Hepatocyte (in vitro differentiated cells): ENCODE results near the gene TSHZ1. TPM values are rescaled to one million over a fixed set of nuclear protein-coding genes. Genes with fewer than 3 reads are reported as not detected.

Source experiments
- DNase-seq: peaks from one replicate; pipeline ENCODE4 v3.0.0-alpha.2; 2016; ENCODE audit warnings: low spot score
- H2AFZ ChIP-seq: fragments of 200-600 bp; sonication (generic); 2 replicates; pipeline ENCODE4 v1.6.0; 2016; ENCODE audit warnings: antibody characterized with exemption, mild to moderate bottlenecking
- H3K27ac ChIP-seq: fragments of 200-600 bp; sonication (generic); 2 replicates; pipeline ENCODE4 v1.5.1; 2016; ENCODE audit warnings: mild to moderate bottlenecking
- H3K27me3 ChIP-seq: fragments of 200-600 bp; sonication (generic); 2 replicates; pipeline ENCODE4 v1.6.1; 2016
- H3K36me3 ChIP-seq: fragments of 200-600 bp; sonication (generic); replicated peaks from 2 replicates; pipeline ENCODE4 v1.5.1; 2016; ENCODE audit warnings: low read depth; ENCODE audit not compliant: insufficient read depth
- H3K4me1 ChIP-seq: fragments of 200-600 bp; sonication (generic); 2 replicates; pipeline ENCODE4 v1.5.1; 2016; ENCODE audit warnings: mild to moderate bottlenecking, moderate library complexity; ENCODE audit not compliant: insufficient read depth
- H3K4me2 ChIP-seq: fragments of 200-600 bp; sonication (generic); 2 replicates; pipeline ENCODE4 v1.6.0; 2016
- H3K4me3 ChIP-seq: fragments of 200-600 bp; sonication (generic); 2 replicates; pipeline ENCODE4 v1.5.1; 2016; ENCODE audit warnings: mild to moderate bottlenecking
- H3K79me2 ChIP-seq: fragments of 200-600 bp; sonication (generic); 2 replicates; pipeline ENCODE4 v1.6.0; 2017; ENCODE audit warnings: mild to moderate bottlenecking
- H3K9me2 ChIP-seq: fragments of 200-600 bp; sonication (generic); replicated peaks from 2 replicates; pipeline ENCODE4 v1.6.0; 2017; ENCODE audit warnings: mild to moderate bottlenecking; ENCODE audit not compliant: insufficient read depth
- H3K9me3 ChIP-seq: fragments of 200-600 bp; sonication (generic); 2 replicates; pipeline ENCODE4 v1.5.1; 2016; ENCODE audit warnings: low read depth, mild to moderate bottlenecking
- H4K20me1 ChIP-seq: fragments of 200-600 bp; sonication (generic); 2 replicates; pipeline ENCODE4 v1.6.0; 2016; ENCODE audit warnings: mild to moderate bottlenecking; ENCODE audit not compliant: insufficient read depth, poor library complexity, severe bottlenecking
- EZH2 ChIP-seq: fragments of 200-600 bp; sonication (generic); IDR thresholded peaks from 2 replicates; pipeline ENCODE4 v1.6.1; 2016; ENCODE audit warnings: antibody characterized with exemption, mild to moderate bottlenecking, borderline replicate concordance
- EZH2phosphoT487 ChIP-seq: fragments of 200-600 bp; sonication (generic); IDR thresholded peaks from one replicate; pipeline ENCODE4 v1.6.1; 2018; ENCODE audit warnings: antibody characterized with exemption, mild to moderate bottlenecking, low read depth, moderate library complexity; ENCODE audit not compliant: unreplicated experiment, severe bottlenecking
- WGBS: methylation state at CpG from one replicate; pipeline ENCODE4 v1.1.6; 2016; ENCODE audit warnings: low lambda C conversion rate; ENCODE audit errors: missing lambda C conversion rate; 5-methylcytosine and 5-hydroxymethylcytosine counted together
- polyA plus RNA-seq: library from polyadenylated mRNA; unstranded; fragments of >200 nt; fragmentation: Nextera tagmentation; extraction: Ambion mirVana; gene quantifications from 2 replicates; pipeline ENCODE4 v1.2.1, GENCODE V29; 2016
- total RNA-seq: library from RNA; depleted of rRNA; stranded (reverse); fragments of >200 nt; gene quantifications from 2 replicates; pipeline ENCODE4 v1.2.3, GENCODE V29; 2014
- TF ChIP-seq, protein P1 (sequence below): fragments of 200-600 bp; sonication (generic); IDR thresholded peaks from 2 replicates; pipeline ENCODE4 v1.5.1; 2016; ENCODE audit warnings: antibody characterized with exemption, mild to moderate bottlenecking; ENCODE audit not compliant: poor library complexity

The TSHZ1 gene
- total and polyA plus RNA-seq, 2 experiments from 2014 or later = 8.5 to 13.1 TPM

DNA sequence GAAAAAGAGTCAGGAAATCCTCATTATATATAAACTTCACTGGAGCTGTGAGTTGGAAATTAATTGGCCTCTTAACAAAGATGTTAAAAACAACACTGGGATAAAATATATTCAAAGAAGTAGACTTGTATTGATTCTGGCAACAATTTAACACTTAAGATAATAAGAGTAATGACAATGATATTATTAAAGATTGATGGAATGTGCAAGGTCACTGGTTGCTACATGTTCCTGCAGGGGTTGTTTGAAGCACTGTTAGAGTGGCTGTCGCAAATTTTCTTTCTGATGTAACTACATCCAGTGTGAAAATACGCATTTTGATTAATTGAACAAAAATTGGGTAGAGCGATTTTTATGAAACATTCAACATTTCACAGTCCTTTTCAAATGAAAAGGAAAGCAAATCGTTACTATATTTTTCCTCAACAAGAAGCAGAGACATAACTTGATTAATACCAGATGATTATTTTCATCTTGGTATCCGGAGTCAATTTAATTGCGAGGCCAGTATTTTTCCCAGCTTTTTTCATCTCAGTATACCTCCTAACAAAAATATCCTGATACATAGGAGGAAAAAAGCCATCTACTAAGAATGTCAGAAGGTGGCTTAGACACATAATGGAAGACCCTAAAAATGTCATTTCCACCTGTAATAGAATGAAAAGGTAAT, 7.8 kb upstream of the TSHZ1 start:
- 80% methylated on average over 6 of the region's 6 CpGs for WGBS
- peak overlapping the region; percentile 82 for H3K4me2 ChIP-seq
- no peak overlapping the region for H3K4me3 ChIP-seq
- H3K4me1 ChIP-seq = peaks cover 9% of the 10 kb centered on the region
- H3K36me3 ChIP-seq = no peaks in the 10 kb centered on the region
- H3K9me3 ChIP-seq = no peaks in the 10 kb centered on the region
- no peak for DNase-seq
- peaks cover 35% of the 10 kb centered on the region for H4K20me1 ChIP-seq
- peaks cover 24% of the 10 kb centered on the region for H3K27me3 ChIP-seq
- H3K27ac ChIP-seq = peak overlapping the region; percentile 36
- H3K9me2 ChIP-seq = no peaks in the 10 kb centered on the region
- H2AFZ ChIP-seq = no peak overlapping the region
- H3K79me2 ChIP-seq = peaks cover 88% of the 10 kb centered on the region
- TF ChIP-seq, protein P1, sequence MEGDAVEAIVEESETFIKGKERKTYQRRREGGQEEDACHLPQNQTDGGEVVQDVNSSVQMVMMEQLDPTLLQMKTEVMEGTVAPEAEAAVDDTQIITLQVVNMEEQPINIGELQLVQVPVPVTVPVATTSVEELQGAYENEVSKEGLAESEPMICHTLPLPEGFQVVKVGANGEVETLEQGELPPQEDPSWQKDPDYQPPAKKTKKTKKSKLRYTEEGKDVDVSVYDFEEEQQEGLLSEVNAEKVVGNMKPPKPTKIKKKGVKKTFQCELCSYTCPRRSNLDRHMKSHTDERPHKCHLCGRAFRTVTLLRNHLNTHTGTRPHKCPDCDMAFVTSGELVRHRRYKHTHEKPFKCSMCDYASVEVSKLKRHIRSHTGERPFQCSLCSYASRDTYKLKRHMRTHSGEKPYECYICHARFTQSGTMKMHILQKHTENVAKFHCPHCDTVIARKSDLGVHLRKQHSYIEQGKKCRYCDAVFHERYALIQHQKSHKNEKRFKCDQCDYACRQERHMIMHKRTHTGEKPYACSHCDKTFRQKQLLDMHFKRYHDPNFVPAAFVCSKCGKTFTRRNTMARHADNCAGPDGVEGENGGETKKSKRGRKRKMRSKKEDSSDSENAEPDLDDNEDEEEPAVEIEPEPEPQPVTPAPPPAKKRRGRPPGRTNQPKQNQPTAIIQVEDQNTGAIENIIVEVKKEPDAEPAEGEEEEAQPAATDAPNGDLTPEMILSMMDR = no peak
- TF ChIP-seq EZH2phosphoT487 = no peak
- no peak for TF ChIP-seq EZH2

DNA sequence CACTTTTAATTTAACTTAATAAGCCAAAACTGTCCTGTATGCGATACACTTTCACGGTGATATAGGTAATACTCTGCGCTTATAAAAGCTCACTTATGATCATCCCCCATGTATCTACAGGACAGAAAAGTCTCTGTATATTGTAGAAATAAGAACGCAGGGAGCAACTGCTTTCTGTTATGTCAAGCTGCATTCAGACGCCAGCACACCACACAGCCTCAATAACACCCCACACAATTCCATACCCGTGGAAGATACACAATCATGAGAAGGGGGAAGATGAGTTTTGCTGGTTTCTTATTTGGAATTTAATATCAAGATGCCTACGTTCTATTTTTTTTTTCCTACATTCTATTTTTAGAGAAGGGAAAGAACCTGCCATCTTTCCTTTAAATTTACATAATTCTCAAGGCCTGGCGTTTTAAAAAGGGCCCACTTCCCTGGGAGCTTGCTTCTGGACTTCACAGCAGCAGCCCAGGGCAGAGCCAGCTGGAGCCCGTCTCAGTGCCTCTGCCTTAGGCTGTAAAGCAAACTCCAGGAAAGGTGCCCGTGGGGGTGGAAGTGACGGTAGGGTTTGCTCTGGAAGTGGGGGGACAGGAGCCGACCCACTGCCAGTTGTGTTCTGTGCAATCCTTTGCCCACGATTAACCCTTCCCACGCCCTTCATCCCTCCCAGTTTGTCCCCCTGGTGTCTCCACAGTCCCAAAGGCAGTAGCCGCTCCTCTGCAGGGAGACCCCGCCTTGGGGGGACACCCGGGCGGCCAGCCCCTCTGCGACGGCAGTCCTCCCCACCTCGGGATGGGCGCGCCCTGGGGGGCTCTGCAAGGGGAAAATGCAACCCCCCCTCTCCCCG, 7.0 kb upstream of the TSHZ1 start:
- H3K9me3 ChIP-seq = no peaks in the 10 kb centered on the region
- DNase-seq = peak; percentile 46
- TF ChIP-seq EZH2 (no peak), EZH2phosphoT487 (no peak)
- TF ChIP-seq, protein P1 = no peak
- peak overlapping the region; percentile 82 for H3K4me2 ChIP-seq
- peak overlapping the region; percentile 36 for H3K27ac ChIP-seq
- peaks cover 35% of the 10 kb centered on the region for H4K20me1 ChIP-seq
- peaks cover 9% of the 10 kb centered on the region for H3K4me1 ChIP-seq
- H3K9me2 ChIP-seq = no peaks in the 10 kb centered on the region
- H2AFZ ChIP-seq = no peak overlapping the region
- H3K4me3 ChIP-seq = peak overlapping the region; percentile 60
- H3K79me2 ChIP-seq = peaks cover 91% of the 10 kb centered on the region
- WGBS = 32% methylated on average over 23 of the region's 24 CpGs
- peaks cover 24% of the 10 kb centered on the region for H3K27me3 ChIP-seq
- H3K36me3 ChIP-seq = no peaks in the 10 kb centered on the region

- peak; percentile 47 for DNase-seq
- no peaks in the 10 kb centered on the region for H3K36me3 ChIP-seq
- H3K79me2 ChIP-seq = peaks cover 89% of the 10 kb centered on the region
- H4K20me1 ChIP-seq = peaks cover 35% of the 10 kb centered on the region
- no peaks in the 10 kb centered on the region for H3K9me2 ChIP-seq
- H2AFZ ChIP-seq = no peak overlapping the region
- H3K4me3 ChIP-seq = peak overlapping the region; percentile 60
- H3K9me3 ChIP-seq = no peaks in the 10 kb centered on the region
- 4% methylated on average over 33 of the region's 35 CpGs for whole genome bisulfite sequencing
- H3K4me2 ChIP-seq = peak overlapping the region; percentile 82
- TF ChIP-seq, protein P1 = no peak
- TF ChIP-seq EZH2phosphoT487 (no peak), EZH2 (no peak)
- H3K27me3 ChIP-seq = peaks cover 24% of the 10 kb centered on the region
- H3K27ac ChIP-seq = peak overlapping the region; percentile 36
- H3K4me1 ChIP-seq = peaks cover 9% of the 10 kb centered on the region
Observed at GRCh38 chr18:75204269-75204731, 6.3 kb upstream of the TSHZ1 start.
